NCI-H1105 (cell line): ENCODE measurements around the gene LDB2.

ENCODE experiments used
- DNase-seq: peaks from one replicate; lab custom pipeline; 2025; lab: John Stamatoyannopoulos, UW

Gene LDB2

GRCh38 chr4:16843831-16844508 is 54.5 kb downstream of the LDB2 start:
- no peak for DNase-seq

GRCh38 chr4:16838226-16838875 is 60.1 kb downstream of the LDB2 start:
- DNase-seq = no peak

- DNase-seq = no peak
Observed at GRCh38 chr4:16837475-16837874, 61.0 kb downstream of the LDB2 start.

- no peak for DNase-seq
Observed at GRCh38 chr4:16836324-16836723, 62.1 kb downstream of the LDB2 start.

- no peak for DNase-seq
Observed at GRCh38 chr4:16835597-16836247, 62.7 kb downstream of the LDB2 start.

DNA sequence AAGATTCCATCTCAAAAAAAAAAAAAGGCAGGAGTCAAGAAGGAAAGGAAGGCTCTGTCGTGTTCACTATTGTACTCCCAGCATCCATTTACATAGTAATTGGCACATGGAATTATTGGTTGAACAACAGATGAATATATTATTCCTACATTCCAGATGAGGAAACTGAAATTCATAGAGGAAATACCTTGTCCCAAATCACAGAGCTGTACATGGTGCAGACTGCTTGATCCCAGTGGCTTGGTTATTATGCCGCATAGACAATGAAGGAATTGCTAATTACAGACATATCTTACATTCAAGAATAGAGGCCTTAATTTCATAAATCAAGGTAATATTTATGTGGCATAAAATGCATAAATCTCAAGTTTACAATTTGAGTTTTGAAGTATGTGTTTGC is 63.6 kb downstream of the LDB2 start:
- DNase-seq = no peak

GRCh38 chr4:16833722-16834121 is 64.7 kb downstream of the LDB2 start:
- DNase-seq = no peak

- no peak for DNase-seq
Observed at GRCh38 chr4:16830081-16830480, 68.4 kb downstream of the LDB2 start.

DNA sequence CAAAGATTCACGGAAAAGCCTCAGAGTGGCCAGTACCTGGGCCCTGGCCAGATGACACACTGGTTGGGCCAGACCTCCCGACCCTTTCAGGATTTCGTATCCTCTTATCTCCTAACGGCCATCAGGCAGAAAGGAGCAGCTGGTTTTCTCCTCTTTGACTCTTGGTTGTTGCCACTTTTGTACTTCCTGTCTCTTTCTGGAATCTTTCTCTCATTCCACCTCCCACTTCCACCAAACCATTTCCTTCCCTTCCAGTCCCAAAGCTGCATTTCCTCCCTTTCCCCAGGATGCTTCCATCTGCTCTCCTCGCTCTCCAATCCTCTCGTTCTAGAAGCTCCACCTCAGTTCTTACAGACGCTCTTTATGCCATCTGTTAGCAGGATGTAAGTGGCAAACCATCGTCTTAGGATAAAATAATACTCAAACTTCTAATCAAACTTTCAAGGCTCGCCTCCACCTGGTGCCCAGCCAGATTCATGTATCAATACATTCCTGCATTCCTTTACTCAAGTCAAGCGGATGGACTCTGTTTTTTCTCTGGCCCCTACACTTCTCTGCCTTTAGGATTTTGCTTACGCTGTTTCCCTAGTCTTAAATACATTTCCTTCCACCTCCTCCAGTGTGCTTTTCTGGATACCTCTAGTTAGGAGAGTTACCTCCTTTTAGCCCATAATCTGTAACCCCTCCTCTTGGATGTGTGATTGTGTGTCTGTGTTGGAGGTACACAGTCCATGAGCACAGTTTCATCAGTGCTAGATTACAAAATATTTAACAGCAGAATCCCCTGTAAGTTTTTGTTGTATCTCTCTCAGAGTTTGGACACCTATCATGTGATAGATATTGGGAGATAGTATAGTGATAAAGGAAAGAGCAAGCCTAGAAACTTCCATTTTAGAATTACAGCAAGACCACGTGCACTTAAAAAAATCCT is 70.4 kb downstream of the LDB2 start:
- no peak for DNase-seq

DNA sequence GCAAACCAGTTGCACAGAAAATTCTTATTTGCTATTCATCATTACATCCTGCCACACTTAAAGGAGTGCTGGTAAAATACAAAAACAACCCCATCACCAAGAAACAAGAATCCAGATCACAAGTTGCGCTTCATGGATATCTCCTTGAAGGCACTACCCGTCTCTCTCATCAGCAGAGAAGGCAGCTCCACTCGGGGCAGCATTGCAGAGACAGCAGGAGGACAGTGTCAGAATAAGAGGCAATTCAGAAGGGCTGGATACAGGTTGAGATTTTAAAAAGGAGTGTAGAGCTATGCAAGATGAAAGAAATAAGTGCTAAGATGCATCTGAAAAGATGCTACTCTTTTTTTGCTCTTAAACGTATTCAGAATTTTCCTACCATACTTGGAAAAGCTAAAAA is 71.4 kb downstream of the LDB2 start:
- DNase-seq = no peak

DNA sequence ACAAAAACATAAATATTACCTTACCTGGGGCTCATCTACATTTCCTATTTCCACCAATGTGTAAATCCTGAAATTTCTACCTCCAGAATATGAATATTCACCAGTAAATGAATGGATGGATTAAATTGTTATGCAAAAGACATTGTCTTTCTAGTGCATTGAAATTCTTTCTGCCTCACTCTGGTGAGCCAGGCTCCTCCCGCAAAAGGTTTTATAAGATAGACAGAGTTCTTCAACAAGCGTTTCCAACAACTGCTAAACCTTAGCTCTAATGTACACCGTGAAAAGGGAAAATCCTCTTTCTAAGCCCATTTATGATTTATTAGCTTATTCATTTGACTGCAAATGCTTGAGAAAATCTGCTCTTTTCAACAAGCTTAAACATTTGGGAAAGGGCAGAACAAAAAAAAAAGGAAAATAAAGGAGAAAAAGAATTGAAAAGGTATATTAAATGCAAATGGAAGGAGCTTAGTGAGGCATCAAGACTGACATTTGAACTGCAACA is 72.0 kb downstream of the LDB2 start:
- no peak for DNase-seq

DNA sequence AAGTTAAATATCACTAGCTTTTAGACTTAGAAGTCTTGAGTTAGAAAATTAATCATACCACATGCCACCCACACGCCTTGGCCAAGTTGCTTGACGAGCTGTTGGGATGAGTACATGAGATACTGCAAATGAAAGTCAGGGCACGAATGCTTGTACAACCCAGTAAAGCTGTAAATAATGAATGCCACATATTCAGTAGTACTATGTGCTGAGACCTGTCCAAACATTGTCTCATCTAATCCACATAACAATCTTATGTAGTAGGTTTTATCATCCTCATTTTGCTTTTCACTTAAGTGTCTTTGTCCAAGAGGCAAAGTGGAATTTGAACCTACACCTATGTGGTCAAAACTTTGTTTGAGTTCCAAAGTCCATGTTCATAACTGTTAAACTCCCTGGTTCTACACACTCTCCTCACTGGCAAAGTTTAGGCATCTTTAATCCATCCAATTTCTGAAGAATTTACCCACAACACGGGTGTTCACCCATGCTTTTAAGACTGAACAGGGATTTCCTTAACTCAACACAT is 74.1 kb downstream of the LDB2 start:
- DNase-seq = no peak

GRCh38 chr4:16820329-16820728 is 78.1 kb downstream of the LDB2 start:
- no peak for DNase-seq

GRCh38 chr4:16819652-16820051 is 78.8 kb downstream of the LDB2 start:
- no peak for DNase-seq

DNA sequence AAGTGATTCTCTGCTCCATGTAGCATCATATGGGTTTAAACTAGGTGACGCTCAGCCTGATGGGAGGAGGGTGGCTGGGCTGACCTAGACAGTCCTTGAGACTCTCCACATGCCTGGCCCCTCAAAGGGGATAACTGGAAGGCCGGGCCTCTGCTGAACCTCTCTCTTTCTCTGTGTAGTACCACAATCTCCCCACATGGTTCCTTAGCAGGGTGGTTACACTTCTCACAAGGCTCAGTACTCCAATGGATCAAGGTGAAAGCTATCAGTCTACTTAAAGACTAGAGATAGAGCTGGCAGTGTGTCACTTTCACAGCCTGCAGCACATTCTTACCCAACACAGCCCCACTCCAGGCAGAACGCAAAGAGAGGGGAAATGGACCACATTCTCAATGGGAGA is 80.4 kb downstream of the LDB2 start:
- DNase-seq = no peak

- no peak for DNase-seq
Observed at GRCh38 chr4:16817286-16817685, 81.2 kb downstream of the LDB2 start.

- DNase-seq = no peak
Observed at GRCh38 chr4:16814361-16814760, 84.1 kb downstream of the LDB2 start.

- no peak for DNase-seq
Observed at GRCh38 chr4:16812041-16812440, 86.4 kb downstream of the LDB2 start.

- no peak for DNase-seq
Observed at GRCh38 chr4:16809943-16810342, 88.5 kb downstream of the LDB2 start.

- DNase-seq = no peak
Observed at GRCh38 chr4:16809064-16809463, 89.4 kb downstream of the LDB2 start.

DNA sequence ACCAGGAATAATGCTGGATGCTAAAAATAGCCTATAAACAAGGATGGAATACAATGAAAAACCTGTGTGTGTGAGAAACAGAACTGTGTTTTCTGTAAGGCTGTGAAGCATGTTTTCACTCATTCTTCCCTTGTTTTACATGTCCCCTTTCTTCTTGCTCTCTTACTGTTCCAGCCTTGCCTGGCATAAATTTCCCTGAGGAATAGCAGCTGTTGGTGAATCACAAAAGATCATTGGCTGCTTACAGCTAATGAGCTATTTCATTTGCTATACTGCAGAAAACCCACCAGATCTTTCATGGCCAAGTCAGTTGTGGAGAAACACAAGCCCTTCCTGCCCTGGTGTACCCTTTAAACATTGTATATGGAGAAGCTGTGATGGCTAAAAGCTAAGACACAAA is 91.1 kb downstream of the LDB2 start:
- DNase-seq = no peak

GRCh38 chr4:16804581-16804980 is 93.9 kb downstream of the LDB2 start:
- no peak for DNase-seq
